Stimulated activated CD8-positive, alpha-beta memory T cell treated with anti-CD3 and anti-CD28 coated beads, Interleukin-7, amount 100 ng/mL, for 1 hour (primary cell): Measurements from ENCODE around the gene ARTN.

ENCODE experiments used
- DNase-seq, 2 donors: peaks; one replicate each; pipeline ENCODE4 v3.0.0-alpha.2; 2020; ENCODE audit warnings: low read depth in 2 of 2

The ARTN gene

DNA sequence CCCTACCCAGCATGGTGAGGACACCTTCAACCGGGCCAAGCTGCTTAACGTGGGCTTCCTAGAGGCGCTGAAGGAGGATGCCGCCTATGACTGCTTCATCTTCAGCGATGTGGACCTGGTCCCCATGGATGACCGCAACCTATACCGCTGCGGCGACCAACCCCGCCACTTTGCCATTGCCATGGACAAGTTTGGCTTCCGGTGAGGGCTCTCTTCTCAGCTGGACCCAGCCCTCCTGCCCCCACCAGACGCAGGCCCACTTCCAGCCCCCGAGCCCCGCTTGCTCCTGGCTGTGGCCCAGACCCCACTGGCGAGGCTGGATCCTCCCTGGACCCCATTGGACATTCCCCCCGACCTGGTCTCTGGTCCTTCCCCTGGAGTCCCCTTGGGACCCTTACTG is 51.3 kb downstream of the ARTN start:
- DNase-seq: no peak

DNA sequence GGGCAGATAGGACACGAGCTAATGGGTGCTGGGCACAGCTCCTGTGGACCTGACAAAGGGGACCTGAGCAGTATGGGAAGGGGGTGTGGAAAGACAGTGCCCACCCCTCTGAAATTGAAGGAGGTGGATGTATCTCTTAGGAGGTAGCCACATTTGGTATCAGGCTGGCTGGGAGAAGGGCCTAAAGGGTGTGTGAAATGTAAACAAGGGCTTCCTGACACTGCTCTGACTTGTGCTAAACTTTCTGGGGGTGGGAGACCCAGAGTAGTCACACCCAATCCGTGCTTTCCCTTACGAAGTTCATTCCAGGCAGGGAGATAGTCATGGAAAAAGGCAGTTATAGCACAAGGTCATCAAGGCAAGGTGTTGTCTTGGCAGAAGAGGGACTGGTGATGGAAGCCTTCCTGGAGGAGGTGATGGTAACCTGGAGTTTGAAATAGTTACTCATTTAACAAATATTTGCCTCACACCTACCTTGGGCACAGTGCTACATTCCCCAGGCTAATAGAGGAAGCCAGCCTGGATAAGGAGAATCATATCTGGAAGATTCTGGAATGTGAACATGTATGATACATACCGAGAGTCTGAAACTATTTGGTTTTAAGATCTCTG is 52.5 kb downstream of the ARTN start:
- no peak for DNase-seq

DNA sequence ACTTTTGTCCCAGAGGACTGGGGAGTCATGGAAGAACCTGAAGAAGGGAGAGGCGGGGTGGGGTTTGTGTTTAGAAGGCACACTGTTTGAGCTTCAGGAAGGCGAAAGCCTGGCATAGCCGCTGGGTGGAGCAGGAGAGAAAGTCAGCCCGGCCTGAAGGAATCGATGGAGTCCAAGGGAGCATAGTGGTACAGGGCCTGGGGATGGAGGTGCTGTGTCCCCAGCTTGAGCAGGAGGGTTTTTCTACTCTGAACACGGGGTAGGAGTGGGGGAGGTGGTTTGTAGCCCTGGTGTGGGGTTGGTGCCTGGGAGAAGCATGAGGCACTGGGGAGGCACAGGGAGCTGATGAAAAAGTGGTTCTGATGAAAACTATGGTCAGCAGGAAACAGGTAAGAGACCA is 53.1 kb downstream of the ARTN start:
- no peak for DNase-seq
